ENCODE measurements around the gene KCNK4. TPM values are rescaled to one million over a fixed set of nuclear protein-coding genes. Genes with fewer than 3 reads are reported as not detected.
A peak's percentile ranks its signal among the peaks of the same experiment; 100 is the strongest.
"Not testable (repeated sequence)": the region's sequence is repeated elsewhere in the genome, so short reads cannot be mapped to it uniquely, and the experiment has no call there.

The KCNK4 gene
- total and polyA plus RNA-seq, 12 donors, result 0.10 to 0.54 TPM; not detected in 10

- Histone ChIP-seq H3K27me3 (no peaks in the 10 kb centered on the region), H3K27ac (peak overlapping the region in 1 of 5 donors; percentile 34), H3K9me3 (replicated peaks in 1 of 3) (no peaks in the 10 kb centered on the region), H3K36me3 (replicated peaks in 1 of 2) (peaks cover 0 to 14% of the 10 kb centered on the region in 2 donors), H3K4me3 (no peak overlapping the region), H3K4me1 (replicated peaks in 1 of 2) (peaks cover 10 to 11% of the 10 kb centered on the region in 2 donors)
- intact Hi-C loops (cut with DNase I), result no loop called here
- peak in 1 of 7 donors; percentile 8 for DNase-seq
- WGBS, 4 donors, result 82 to 95% (median 85%) methylated on average over 3 to 7 of the region's 7 CpGs
- no peak for TF ChIP-seq POLR2A (IDR thresholded peaks at IDR 0.05)
- TF ChIP-seq CTCF (IDR thresholded peaks at IDR 0.05), result no peak
These were observed 31.8 kb downstream of the KCNK4 start for GRCh38 chr11:64322925-64323260.

GRCh38 chr11:64323373-64323772, 32.3 kb downstream of the KCNK4 start:
- Histone ChIP-seq H3K4me1 (replicated peaks in 1 of 2) (peaks cover 10 to 11% of the 10 kb centered on the region in 2 donors), H3K27me3 (no peaks in the 10 kb centered on the region), H3K4me3 (no peak overlapping the region), H3K27ac (peak overlapping the region in 2 of 5 donors; percentile 34 to 44), H3K9me3 (replicated peaks in 1 of 3) (no peaks in the 10 kb centered on the region), H3K36me3 (replicated peaks in 1 of 2) (peaks cover 0 to 14% of the 10 kb centered on the region in 2 donors)
- intact Hi-C loops (cut with DNase I), result no loop called here
- TF ChIP-seq CTCF (IDR thresholded peaks at IDR 0.05) (no peak), POLR2A (IDR thresholded peaks at IDR 0.05) (no peak)
- no peak for DNase-seq
- WGBS, 4 donors, result 42 to 70% (median 67%) methylated on average over 2 to 5 of the region's 5 CpGs

DNA sequence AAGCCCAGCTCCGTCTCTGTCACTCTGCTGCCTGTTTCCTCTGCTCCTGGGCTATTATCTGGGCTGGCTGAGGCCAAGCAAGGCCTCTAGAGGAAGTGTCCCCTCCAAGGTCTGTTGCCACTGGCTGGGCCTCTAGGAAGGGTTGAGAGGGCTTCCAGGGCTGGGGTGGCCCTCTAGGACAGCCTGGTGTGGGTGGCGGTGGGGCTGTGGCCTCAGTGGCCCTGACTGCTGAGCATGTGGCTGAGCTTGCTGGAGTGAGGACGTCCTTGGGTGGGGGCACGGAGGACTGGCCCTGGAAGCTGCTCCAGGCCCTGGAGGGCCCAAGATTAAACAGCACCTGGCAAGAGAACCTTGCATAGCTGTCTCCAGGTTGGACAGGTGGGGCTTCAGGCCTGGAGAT, 32.9 kb downstream of the KCNK4 start:
- H3K27me3 ChIP-seq; H3K4me3 ChIP-seq; intact Hi-C loops (cut with DNase I); H3K4me1 ChIP-seq (replicated peaks in 1 of 2); H3K9me3 ChIP-seq (replicated peaks in 1 of 3): not testable (repeated sequence)
- 49 to 78% (median 58%) methylated on average over 1 to 4 of the region's 4 CpGs for WGBS, 4 donors
- Histone ChIP-seq H3K36me3 (replicated peaks in 1 of 2) (peaks cover 0 to 14% of the 10 kb centered on the region in 2 donors), H3K27ac (peak overlapping the region in 4 of 5 donors; percentile 43 to 64 (median 46))
- DNase-seq, result peak in 2 of 7 donors; percentile 19 to 27

DNA sequence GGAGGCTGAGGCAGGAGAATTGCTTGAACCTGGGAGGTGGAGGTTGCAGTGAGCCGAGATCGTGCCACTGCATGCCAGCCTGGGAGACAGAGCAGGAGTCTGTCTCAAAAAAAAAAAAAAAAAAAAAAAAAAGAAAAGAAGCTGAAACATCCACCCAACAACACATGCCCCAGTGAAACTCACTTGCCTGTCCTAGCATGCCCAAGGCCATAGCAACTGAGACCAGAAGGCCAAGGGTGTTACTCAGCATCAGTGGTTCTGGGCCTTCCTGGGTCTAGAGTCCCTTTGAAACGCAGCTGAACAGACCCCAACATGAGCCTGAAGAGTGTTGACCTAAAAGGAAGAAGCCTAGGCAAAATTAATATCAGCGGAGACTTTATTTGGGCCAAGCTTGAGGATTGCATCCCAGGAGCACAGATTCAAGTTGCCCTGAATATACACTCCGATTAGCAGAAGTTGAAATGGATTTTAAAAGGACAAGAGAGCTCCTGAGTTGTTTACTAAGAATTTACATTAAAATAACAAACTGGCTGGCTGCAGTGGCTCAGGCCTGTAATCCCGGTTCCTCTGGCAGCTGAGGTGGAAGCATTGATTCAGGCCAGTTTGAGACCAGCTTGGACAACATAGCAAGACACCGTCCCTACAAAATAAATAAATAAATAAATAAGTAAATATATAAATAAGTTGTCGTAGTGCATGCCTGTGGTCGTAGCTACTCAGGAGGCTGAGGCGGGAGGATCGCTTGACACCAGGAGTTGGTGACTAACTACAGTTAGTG, 33.8 kb downstream of the KCNK4 start:
- Histone ChIP-seq H3K27ac (peak overlapping the region in 2 of 5 donors; percentile 44 to 64), H3K4me3 (no peak overlapping the region), H3K27me3 (no peaks in the 10 kb centered on the region), H3K9me3 (replicated peaks in 1 of 3) (no peaks in the 10 kb centered on the region), H3K4me1 (replicated peaks in 1 of 2) (no peaks in the 10 kb centered on the region), H3K36me3 (replicated peaks in 1 of 2) (peaks cover 0 to 14% of the 10 kb centered on the region in 2 donors)
- peak in 1 of 7 donors; percentile 43 for DNase-seq
- WGBS, 4 donors, result 75 to 82% (median 78%) methylated on average over 11 of the region's 11 CpGs
- TF ChIP-seq CTCF (IDR thresholded peaks at IDR 0.05), result no peak
- no peak for TF ChIP-seq POLR2A (IDR thresholded peaks at IDR 0.05)
- intact Hi-C loops (cut with DNase I), result no loop called here

DNA sequence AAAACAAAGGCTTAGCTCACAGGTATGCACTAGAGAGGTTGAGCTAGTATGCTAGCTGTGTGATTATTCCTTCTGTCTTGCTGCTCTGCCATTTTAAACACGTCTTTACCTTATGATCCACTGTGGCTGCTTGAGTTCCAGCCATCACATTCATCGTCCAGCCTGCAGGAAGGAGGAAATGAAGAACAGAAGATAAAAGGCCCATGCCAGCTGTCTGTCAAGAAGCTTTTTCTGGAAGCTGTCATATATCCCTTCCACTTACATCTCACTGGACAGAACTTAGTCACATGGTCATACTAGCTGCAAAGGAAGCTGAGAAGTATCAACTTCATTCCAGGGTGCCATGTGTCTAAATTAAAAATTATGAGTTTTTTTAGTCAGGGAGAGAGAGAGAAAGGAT, 36.3 kb downstream of the KCNK4 start:
- Histone ChIP-seq H3K36me3 (replicated peaks in 1 of 2) (peaks cover 0 to 5% of the 10 kb centered on the region in 2 donors), H3K4me1 (replicated peaks in 1 of 2) (peaks cover 8 to 14% of the 10 kb centered on the region in 2 donors), H3K4me3 (no peak overlapping the region), H3K9me3 (replicated peaks in 1 of 3) (no peaks in the 10 kb centered on the region), H3K27me3 (no peaks in the 10 kb centered on the region), H3K27ac (no peak overlapping the region)
- TF ChIP-seq CTCF (IDR thresholded peaks at IDR 0.05), result no peak
- no peak for TF ChIP-seq POLR2A (IDR thresholded peaks at IDR 0.05)
- intact Hi-C loops (cut with DNase I), result no loop called here
- WGBS, 4 donors, result 86 to 90% (median 88%) methylated on average over 2 of the region's 2 CpGs
- no peak for DNase-seq

Measured in adrenal gland (tissue), 12 donors.